Measurements from ENCODE around the gene RRAGC.

DNA sequence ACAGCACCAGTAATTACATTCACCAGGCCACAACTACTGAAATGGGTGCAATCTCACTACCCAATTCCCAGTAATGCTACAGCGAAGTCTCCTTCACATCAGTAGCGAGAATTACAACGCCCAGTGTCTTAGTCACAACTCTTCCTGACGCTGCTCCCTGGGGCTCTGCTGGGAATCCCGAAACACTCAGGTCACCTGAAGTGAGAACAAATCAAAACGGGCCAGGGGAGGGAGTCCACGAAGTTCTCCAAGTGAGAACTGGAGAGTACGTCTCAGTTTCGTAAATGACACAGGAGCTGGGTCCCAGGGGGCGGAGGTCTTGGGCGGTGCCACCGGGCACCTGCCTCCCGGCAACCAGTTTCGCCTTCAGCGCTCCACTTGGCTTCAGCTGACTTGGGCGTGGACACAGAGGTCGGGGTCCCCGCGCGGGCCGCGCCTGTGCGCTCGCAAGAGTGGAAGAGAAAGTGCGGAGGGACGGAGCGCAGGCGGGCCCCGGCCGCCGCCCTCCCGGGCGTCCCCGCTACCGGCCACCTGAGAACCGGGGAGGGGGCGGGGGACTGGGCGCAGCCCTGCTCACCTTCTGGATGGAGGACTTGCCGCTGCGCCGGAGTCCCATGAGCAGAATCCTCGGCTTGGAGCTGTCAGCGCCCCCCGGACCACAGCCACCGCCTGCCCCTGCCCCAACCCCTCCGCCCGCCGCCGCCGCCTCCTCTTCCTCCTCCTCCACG lies 575 bp downstream of the RRAGC start:
- TF ChIP-seq ZC3H10 (CRISPR knock-in tag; IDR thresholded peaks at IDR 0.05) = no peak
- TF ChIP-seq TOX (CRISPR knock-in tag; IDR thresholded peaks at IDR 0.05; ENCODE audit: borderline replicate concordance) = no peak
- no peak for TF ChIP-seq ZFP3 (CRISPR knock-in tag; IDR thresholded peaks at IDR 0.05)
- TF ChIP-seq CSDC2 (CRISPR knock-in tag; IDR thresholded peaks at IDR 0.05) = no peak
- TF ChIP-seq, protein P1, sequence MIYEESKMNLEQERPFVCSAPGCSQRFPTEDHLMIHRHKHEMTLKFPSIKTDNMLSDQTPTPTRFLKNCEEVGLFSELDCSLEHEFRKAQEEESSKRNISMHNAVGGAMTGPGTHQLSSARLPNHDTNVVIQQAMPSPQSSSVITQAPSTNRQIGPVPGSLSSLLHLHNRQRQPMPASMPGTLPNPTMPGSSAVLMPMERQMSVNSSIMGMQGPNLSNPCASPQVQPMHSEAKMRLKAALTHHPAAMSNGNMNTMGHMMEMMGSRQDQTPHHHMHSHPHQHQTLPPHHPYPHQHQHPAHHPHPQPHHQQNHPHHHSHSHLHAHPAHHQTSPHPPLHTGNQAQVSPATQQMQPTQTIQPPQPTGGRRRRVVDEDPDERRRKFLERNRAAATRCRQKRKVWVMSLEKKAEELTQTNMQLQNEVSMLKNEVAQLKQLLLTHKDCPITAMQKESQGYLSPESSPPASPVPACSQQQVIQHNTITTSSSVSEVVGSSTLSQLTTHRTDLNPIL (CRISPR knock-in tag; IDR thresholded peaks at IDR 0.05; ENCODE audit: low read depth) = no peak
